Cardiac fibroblast (primary cell): Measurements from ENCODE around the gene KRTAP21-2.
A peak's percentile ranks its signal among the peaks of the same experiment; 100 is the strongest.

Experiments
- DNase-seq, 2 donors: peaks; one replicate each; pipeline versions ENCODE4 v3.0.0 to v3.0.0-alpha.2; 2010; ENCODE audit warnings: low read depth in 2 of 2
- H3K4me3 ChIP-seq, 2 donors: replicated peaks in 1 of 2; 1 replicate in 1 of 2; 2 replicates in 1 of 2; pipeline ENCODE4 v1.5.1; 2011; ENCODE audit warnings: low read depth in 2 of 2, low read length in 2 of 2, mild to moderate bottlenecking in 2 of 2, moderate library complexity in 1 of 2
- TF ChIP-seq, protein P1 (sequence below): IDR thresholded peaks from one replicate; pipeline ENCODE4 v1.5.1; 2011; ENCODE audit warnings: low read depth, mild to moderate bottlenecking, low read length, inconsistent platforms

Gene KRTAP21-2

DNA sequence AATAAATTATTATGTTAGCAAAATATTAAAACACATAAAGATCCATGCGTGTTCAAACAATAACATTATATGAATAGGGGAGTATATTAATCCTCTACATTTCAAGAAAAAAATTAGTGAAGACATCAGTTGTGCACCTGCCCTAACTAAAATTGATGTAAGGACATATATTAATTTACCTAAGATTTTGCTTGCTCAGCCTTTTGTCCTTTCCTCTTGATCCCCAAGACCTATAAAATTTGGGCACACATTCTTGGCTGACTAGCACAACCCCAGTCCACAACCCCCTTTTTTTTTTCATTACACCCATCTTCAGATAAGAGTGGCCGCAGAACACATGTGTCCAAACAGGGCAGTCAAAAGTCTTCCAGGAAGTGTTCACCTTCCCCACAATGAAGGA, 6.6 kb downstream of the KRTAP21-2 start:
- TF ChIP-seq, protein P1, sequence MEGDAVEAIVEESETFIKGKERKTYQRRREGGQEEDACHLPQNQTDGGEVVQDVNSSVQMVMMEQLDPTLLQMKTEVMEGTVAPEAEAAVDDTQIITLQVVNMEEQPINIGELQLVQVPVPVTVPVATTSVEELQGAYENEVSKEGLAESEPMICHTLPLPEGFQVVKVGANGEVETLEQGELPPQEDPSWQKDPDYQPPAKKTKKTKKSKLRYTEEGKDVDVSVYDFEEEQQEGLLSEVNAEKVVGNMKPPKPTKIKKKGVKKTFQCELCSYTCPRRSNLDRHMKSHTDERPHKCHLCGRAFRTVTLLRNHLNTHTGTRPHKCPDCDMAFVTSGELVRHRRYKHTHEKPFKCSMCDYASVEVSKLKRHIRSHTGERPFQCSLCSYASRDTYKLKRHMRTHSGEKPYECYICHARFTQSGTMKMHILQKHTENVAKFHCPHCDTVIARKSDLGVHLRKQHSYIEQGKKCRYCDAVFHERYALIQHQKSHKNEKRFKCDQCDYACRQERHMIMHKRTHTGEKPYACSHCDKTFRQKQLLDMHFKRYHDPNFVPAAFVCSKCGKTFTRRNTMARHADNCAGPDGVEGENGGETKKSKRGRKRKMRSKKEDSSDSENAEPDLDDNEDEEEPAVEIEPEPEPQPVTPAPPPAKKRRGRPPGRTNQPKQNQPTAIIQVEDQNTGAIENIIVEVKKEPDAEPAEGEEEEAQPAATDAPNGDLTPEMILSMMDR, result no peak
- DNase-seq, result no peak
- no peak overlapping the region for H3K4me3 ChIP-seq

DNA sequence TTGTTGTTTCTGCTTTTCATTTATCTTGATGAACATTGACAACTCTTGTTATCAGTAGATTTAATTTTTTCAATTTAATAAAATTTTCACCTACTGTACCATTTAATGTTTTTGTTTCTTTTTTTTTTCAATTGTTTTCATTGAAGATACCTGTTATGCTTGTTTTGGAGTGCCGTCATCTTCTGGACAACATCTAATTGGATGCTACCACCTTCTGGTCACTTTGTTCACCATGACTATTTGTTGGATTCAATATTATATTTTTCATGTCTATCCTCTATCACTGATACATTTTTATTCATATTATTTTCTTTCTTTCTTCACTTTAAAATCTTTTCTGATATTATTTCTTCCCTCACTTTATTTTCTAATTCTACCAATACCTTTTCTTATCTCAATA, 14.0 kb downstream of the KRTAP21-2 start:
- no peak for DNase-seq
- H3K4me3 ChIP-seq, result no peak overlapping the region
- TF ChIP-seq, protein P1, result no peak

DNA sequence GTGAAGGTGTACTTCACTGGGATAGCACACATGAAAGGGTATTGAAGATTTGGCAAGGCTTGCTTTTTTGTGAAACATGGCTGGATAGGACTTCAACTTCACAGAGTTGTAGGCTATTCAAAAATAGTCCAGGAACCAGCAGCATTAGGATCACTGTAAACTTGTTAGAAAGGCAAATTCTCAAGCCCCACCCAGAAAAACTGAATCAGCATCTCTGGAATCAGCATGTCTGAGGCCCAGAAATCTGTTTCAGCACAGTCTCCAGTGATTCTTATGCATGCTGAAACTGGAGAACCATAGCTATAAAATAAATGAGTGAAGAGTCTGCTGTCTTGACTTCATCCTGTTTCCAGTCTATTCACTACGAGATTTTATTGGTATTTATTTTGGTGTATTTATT, 20.3 kb downstream of the KRTAP21-2 start:
- no peak overlapping the region for H3K4me3 ChIP-seq
- no peak for DNase-seq
- TF ChIP-seq, protein P1, result no peak

DNA sequence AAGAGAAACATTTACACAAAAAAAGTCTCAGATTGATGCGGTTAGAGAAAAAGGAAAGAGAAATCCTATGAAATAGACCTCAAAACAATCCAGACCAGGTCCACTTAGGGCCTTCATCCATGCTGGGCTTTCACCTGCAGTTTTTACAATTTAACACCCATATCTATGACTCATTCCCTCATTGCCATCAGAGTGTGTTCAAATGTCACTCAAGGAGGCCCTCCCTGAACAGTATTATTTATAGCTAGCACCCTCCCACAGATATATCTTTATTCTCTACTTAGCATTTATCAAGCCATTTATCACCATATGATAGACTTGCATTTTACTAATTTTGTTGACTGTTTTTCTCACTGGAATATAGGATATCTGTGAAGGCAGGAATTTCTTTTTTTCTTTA, 27.7 kb downstream of the KRTAP21-2 start:
- DNase-seq, result no peak
- TF ChIP-seq, protein P1, result no peak
- H3K4me3 ChIP-seq, result no peak overlapping the region

DNA sequence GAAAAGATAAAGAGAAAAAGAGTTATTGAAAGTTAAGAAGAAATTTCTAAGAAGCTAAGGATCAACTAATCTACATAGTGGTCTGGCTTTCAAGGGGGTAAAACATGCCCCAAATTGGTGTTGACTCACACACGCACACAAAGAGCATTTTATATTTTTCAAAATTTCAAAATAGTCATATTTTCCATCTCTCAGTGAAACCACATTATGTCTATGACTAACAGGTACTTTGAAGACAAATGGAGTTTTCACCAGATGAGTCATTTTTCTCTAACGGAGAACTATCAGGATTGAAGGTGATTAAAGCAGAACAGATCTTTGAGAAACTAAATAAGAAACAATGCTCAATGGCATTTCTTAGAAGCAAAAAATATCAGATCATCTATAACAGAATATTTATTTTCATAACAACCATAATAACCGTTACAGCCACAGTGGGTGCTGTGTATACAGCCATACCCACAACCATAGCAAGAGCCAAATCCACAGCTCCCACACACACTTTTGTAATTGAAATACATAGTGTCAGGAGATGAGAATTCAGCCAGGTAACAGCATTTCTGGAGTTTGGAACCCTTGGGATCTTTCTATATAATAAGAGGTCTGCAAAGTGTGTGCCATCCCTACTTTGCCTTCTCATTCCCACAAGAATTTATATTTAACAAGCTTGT, 28.7 kb downstream of the KRTAP21-2 start, which contains the start of gene KRTAP21-3:
Gene KRTAP21-3, minus strand, starts transcription at position 539 of the 671 bp plus-strand sequence. Its CDS starts 18 bp downstream, at position 521.
- H3K4me3 ChIP-seq, result no peak within 1 kb of the TSS
- TF ChIP-seq, protein P1, result no peak
- peak in 1 of 2 donors; percentile 7 for DNase-seq

DNA sequence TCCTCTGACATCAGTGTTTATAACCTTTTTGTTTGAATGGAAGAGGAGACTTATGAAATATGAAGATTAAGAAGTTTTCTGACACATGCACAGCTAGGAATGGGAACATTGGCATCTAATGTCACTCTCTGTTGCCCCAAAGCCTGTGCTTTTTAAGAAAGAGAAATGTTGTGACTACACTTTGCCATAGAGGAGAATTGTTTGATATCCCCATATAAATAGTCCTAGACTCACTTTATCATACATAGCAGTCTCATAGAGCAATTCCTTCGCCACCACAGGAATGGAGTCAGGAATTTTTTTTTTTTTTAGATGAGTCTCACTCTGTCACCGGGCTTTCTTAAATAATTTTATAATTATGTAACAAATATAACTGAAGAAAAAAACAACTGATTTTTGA, 30.0 kb downstream of the KRTAP21-2 start:
- DNase-seq, result no peak
- TF ChIP-seq, protein P1, result no peak
- no peak overlapping the region for H3K4me3 ChIP-seq

DNA sequence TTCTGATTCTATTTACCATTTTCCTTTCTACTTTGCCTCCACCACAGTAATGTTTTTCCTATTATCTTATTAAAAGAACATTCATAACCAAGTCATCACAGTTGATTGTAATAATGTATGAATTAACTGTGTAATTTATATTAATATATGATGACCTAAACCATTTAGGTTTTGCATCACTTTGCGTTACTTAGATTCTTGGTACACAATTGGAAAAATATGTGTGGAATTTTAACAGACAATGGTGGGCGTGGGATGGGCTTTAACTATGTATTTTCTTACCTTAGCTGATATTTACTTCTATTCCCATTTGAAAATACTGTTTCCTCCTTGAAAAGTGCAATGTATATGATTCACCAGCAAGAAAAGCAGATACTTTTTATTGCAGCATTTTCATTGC, 32.1 kb downstream of the KRTAP21-2 start:
- no peak overlapping the region for H3K4me3 ChIP-seq
- no peak for DNase-seq
- TF ChIP-seq, protein P1, result no peak
